Right renal cortex interstitium (tissue), 3 donors: ENCODE measurements around the gene ATG4B. TPM values are rescaled to one million over a fixed set of nuclear protein-coding genes. Genes with fewer than 3 reads are reported as not detected.

Experiments used
- polyA plus RNA-seq, 3 donors: library from polyadenylated mRNA; unstranded; fragments of 120-200 nt; gene quantifications; one replicate each; pipeline ENCODE4 v1.2.1, GENCODE V29; 2013; ENCODE audit not compliant: insufficient read length in 3 of 3

Gene ATG4B
- polyA plus RNA-seq, 3 donors = 60.7 to 65.5 (median 61.1) TPM

Other genes starting within 250 kb of the ATG4B start
- 100 to 1,000 TPM; 189 to 218 (median 216) TPM for gene STK25, start 129.1 kb upstream of the ATG4B start, polyA plus RNA-seq
- gene BOK, start 78.9 kb upstream of the ATG4B start, polyA plus RNA-seq = 10 to 100 TPM; 15.9 to 20.4 (median 20.0) TPM
- 10 to 100 TPM; 57.9 to 69.0 (median 58.4) TPM for gene THAP4, start 535 bp upstream of the ATG4B start, polyA plus RNA-seq
- 10 to 100 TPM; 32.7 to 39.0 (median 37.4) TPM for gene DTYMK, start 49.1 kb downstream of the ATG4B start, polyA plus RNA-seq
- 10 to 100 TPM; 37.5 to 43.5 (median 40.0) TPM for gene ING5, start 64.3 kb downstream of the ATG4B start, polyA plus RNA-seq
- 10 to 100 TPM; 27.5 to 38.9 (median 28.1) TPM for gene D2HGDH, start 96.9 kb downstream of the ATG4B start, polyA plus RNA-seq
- under 1 TPM; 0.22 to 0.40 (median 0.37) TPM for gene GAL3ST2, start 139.1 kb downstream of the ATG4B start, polyA plus RNA-seq
- 1 to 10 TPM in 2 of 3 donors, under 1 TPM in 1; 0.92 to 1.8 (median 1.3) TPM for gene NEU4, start 171.5 kb downstream of the ATG4B start, polyA plus RNA-seq
- under 1 TPM in 1 of 3 donors, not detected in 2; 0.15 TPM for gene PDCD1, start 221.2 kb downstream of the ATG4B start, polyA plus RNA-seq
- gene RTP5, start 232.0 kb downstream of the ATG4B start, polyA plus RNA-seq = not detected